ENCODE data around the gene GNA14.

GNA14 gene

DNA sequence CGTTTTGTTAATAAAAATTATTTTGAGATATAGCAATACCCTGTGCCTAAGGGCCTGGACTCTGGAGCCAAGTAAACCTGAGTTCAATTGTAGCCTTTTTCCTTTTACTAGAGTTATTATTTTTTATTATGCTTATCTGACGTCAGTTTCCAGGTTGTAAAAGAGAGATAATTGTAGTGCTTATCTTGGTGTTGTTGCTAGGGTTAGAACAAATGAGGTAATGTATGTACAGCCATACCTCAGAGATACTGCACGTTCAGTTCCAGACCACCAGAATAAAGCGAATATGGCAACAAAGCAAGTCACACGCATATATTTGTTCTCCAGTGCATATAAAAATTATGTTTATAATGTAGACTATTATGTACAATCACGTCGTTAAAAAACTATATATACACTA lies 255.8 kb downstream of the GNA14 start:
- TF ChIP-seq ZNF274 (IDR thresholded peaks at IDR 0.05; ENCODE audit: low read depth, low read length): no peak
- no peak overlapping the region for H3K4me3 ChIP-seq (ENCODE audit: low read length)

DNA sequence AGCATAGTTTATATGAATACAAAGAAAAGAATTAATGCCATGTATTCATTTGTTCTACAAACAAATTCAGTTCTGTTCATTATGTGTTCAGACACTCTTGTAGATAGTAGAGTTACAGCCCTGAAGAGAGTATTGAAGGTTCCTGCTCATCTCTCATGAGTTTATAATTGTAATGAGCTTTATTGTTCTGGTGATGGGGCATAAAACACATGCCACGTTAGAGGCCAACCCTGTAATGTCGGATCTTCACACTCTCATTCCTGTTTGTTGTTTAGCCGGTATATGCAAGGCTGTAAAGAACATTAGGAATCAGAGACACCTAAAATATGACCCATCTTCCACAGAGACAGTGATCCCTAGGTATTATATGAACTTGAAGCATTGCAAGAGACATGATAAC lies 256.3 kb downstream of the GNA14 start:
- H3K4me3 ChIP-seq (ENCODE audit: low read length): no peak overlapping the region
- no peak for TF ChIP-seq ZNF274 (IDR thresholded peaks at IDR 0.05; ENCODE audit: low read depth, low read length)

DNA sequence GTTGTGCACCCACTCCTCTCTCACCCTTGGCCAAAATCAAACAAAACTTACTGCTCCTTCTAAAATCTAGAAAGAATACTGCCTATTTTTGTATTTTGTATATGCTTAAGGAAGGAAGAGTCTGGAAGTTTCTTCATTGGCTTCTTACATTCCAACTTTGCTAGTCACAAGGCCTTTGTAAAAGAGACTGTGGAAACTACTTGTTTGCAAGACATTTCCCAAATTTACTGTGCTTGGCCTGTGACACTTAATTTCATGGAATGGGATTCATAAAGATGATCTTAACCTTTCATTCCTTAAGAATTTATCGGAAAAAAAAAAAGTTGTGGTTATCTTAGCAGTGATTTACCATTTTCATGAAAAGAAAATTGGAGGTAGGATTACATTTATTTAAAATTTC lies 261.9 kb downstream of the GNA14 start:
- no peak overlapping the region for H3K4me3 ChIP-seq (ENCODE audit: low read length)
- no peak for TF ChIP-seq ZNF274 (IDR thresholded peaks at IDR 0.05; ENCODE audit: low read depth, low read length)

DNA sequence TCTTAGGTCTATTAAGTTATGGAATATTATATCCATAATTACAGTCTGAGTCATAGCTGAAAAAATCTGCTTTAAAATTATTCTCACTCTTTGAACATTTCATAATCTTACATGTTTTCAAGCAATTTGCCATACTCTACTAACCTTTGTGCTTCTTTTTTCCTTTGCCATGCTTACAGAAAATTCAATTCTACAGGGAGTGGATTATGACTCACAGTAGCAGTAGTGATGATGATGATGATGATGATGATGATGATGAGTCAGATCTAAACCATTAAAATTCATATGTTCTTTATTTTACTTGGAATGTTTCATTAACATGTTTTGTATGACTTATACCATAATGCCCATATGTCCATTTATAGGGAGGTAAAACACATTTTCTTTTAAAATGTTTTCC lies 263.7 kb downstream of the GNA14 start:
- H3K4me3 ChIP-seq (ENCODE audit: low read length): no peak overlapping the region
- TF ChIP-seq ZNF274 (IDR thresholded peaks at IDR 0.05; ENCODE audit: low read depth, low read length): no peak

DNA sequence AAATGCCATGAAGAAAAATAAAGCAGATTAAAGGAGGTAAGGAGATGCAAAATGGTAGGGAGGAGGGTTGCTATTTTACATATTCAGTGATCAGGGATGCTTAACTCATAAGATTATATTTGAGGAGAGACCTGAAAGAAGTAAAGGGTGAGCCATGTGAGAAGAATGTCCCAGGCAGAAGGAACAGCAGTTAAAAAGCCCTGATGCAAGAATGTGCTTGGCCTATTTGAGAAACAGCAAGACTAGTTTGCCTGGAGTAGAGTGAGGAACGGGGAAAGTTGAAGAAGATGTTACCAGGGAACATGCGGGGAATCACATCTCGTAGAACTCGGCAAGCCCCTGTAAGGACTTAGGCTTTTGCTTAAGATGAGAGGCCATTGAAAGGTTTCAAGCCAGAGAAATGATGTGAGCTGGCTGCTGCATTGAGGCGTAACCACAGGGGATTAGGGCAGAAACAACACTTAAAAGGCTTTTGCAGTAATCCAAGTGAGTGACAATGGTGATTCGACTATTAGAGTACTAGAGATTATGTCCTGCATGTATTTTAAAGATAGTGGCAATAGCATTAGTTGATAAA lies 272.1 kb downstream of the GNA14 start:
- no peak overlapping the region for H3K4me3 ChIP-seq (ENCODE audit: low read length)
- TF ChIP-seq ZNF274 (IDR thresholded peaks at IDR 0.05; ENCODE audit: low read depth, low read length): no peak

DNA sequence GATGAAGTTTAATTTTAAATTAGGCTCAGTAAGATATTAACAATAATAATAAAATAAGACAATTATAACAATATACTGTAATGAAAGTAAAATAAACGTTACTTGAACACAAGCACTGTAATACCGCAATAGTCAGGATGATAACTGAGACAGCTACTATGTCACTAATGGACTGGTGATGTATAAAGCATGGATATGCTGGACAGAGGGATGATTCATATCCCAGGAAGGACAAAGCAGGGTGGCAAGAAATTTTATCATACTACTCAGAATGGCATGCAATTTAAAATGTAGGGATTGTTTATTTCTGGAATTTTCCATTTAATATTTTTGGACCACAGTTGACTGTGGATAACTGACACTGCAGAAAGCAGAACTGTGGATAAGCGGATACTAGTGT lies 273.9 kb downstream of the GNA14 start:
- no peak for TF ChIP-seq ZNF274 (IDR thresholded peaks at IDR 0.05; ENCODE audit: low read depth, low read length)
- no peak overlapping the region for H3K4me3 ChIP-seq (ENCODE audit: low read length)
